Ishikawa (cell line): ENCODE measurements around the gene HOOK2.

Experiments
- EP300 ChIP-seq: IDR thresholded peaks from 2 replicates; pipeline ENCODE4 v1.6.1; 2012; ENCODE audit warnings: borderline replicate concordance
- FOXM1 ChIP-seq: IDR thresholded peaks from 2 replicates; pipeline ENCODE4 v1.6.1; 2012; ENCODE audit warnings: low read depth, borderline replicate concordance
- RAD21 ChIP-seq: IDR thresholded peaks from 2 replicates; pipeline ENCODE4 v1.6.1; 2012; ENCODE audit warnings: low read depth
- TAF1 ChIP-seq: IDR thresholded peaks from 2 replicates; pipeline ENCODE4 v1.6.1; 2012; ENCODE audit warnings: low read depth, mild to moderate bottlenecking
- TCF12 ChIP-seq: IDR thresholded peaks from 2 replicates; pipeline ENCODE4 v1.6.1; 2012; ENCODE audit warnings: low read depth
- TF ChIP-seq, protein P1 (sequence below): IDR thresholded peaks from 2 replicates; pipeline ENCODE4 v1.6.1; 2012; ENCODE audit warnings: low read depth, mild to moderate bottlenecking
- TF ChIP-seq, protein P2 (sequence below): IDR thresholded peaks from 2 replicates; pipeline ENCODE4 v1.6.1; 2012

DNA sequence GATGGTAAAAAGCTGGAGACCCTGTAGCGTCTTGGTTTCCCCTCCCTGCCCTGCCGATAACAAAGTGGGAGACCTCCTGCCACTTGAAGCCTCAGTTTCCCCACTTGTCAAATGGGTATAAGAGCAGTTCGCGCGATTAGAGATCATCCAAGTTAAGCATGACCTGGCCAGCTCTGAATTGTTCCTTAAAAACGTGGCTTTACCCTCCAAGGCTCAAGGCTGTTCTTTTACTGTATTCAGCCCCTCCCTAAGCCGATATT, 52.0 kb downstream of the HOOK2 start:
- TF ChIP-seq TCF12 (no peak), TAF1 (no peak), EP300 (no peak), FOXM1 (no peak), RAD21 (no peak)
- TF ChIP-seq, protein P1, sequence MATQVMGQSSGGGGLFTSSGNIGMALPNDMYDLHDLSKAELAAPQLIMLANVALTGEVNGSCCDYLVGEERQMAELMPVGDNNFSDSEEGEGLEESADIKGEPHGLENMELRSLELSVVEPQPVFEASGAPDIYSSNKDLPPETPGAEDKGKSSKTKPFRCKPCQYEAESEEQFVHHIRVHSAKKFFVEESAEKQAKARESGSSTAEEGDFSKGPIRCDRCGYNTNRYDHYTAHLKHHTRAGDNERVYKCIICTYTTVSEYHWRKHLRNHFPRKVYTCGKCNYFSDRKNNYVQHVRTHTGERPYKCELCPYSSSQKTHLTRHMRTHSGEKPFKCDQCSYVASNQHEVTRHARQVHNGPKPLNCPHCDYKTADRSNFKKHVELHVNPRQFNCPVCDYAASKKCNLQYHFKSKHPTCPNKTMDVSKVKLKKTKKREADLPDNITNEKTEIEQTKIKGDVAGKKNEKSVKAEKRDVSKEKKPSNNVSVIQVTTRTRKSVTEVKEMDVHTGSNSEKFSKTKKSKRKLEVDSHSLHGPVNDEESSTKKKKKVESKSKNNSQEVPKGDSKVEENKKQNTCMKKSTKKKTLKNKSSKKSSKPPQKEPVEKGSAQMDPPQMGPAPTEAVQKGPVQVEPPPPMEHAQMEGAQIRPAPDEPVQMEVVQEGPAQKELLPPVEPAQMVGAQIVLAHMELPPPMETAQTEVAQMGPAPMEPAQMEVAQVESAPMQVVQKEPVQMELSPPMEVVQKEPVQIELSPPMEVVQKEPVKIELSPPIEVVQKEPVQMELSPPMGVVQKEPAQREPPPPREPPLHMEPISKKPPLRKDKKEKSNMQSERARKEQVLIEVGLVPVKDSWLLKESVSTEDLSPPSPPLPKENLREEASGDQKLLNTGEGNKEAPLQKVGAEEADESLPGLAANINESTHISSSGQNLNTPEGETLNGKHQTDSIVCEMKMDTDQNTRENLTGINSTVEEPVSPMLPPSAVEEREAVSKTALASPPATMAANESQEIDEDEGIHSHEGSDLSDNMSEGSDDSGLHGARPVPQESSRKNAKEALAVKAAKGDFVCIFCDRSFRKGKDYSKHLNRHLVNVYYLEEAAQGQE, result no peak
- TF ChIP-seq, protein P2, sequence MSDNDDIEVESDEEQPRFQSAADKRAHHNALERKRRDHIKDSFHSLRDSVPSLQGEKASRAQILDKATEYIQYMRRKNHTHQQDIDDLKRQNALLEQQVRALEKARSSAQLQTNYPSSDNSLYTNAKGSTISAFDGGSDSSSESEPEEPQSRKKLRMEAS, result no peak
